NCI-H187 (cell line): ENCODE data around the gene PRSS56.

Experiments used
- DNase-seq, 2 experiments: peaks; one replicate each; lab custom pipeline; 2025; lab: John Stamatoyannopoulos, UW

The PRSS56 gene

GRCh38 chr2:232502511-232502910 is 17.7 kb upstream of the PRSS56 start:
- DNase-seq, result no peak

- DNase-seq, result no peak
Measured at GRCh38 chr2:232502911-232503808, 17.0 kb upstream of the PRSS56 start.

GRCh38 chr2:232503809-232504323 is 16.3 kb upstream of the PRSS56 start:
- DNase-seq, result no peak

GRCh38 chr2:232504438-232504837 is 15.8 kb upstream of the PRSS56 start:
- DNase-seq, result no peak

- DNase-seq, result no peak
Measured at GRCh38 chr2:232505856-232506255, 14.3 kb upstream of the PRSS56 start.

- DNase-seq, result no peak
Measured at GRCh38 chr2:232506709-232507108, 13.5 kb upstream of the PRSS56 start.

- no peak for DNase-seq
Measured at GRCh38 chr2:232508251-232508650, 11.9 kb upstream of the PRSS56 start.

- no peak for DNase-seq
Measured at GRCh38 chr2:232511336-232511890, 8.8 kb upstream of the PRSS56 start.

GRCh38 chr2:232512602-232513001 is 7.6 kb upstream of the PRSS56 start:
- no peak for DNase-seq

GRCh38 chr2:232513353-232513752 is 6.8 kb upstream of the PRSS56 start:
- no peak for DNase-seq

GRCh38 chr2:232515639-232516038 is 4.5 kb upstream of the PRSS56 start:
- DNase-seq, result no peak

- no peak for DNase-seq
Measured at GRCh38 chr2:232516551-232516950, 3.6 kb upstream of the PRSS56 start.

GRCh38 chr2:232518844-232519243 is 1.3 kb upstream of the PRSS56 start:
- no peak for DNase-seq

GRCh38 chr2:232520489-232520888 is 301 bp downstream of the PRSS56 start:
- DNase-seq, result no peak

GRCh38 chr2:232521098-232521497 is 910 bp downstream of the PRSS56 start:
- no peak for DNase-seq

- DNase-seq, result no peak
Measured at GRCh38 chr2:232521959-232522622, 1.9 kb downstream of the PRSS56 start.

- no peak for DNase-seq
Measured at GRCh38 chr2:232522623-232523401, 2.6 kb downstream of the PRSS56 start.

- DNase-seq, result no peak
Measured at GRCh38 chr2:232523402-232523681, 3.2 kb downstream of the PRSS56 start.

GRCh38 chr2:232523682-232524597 is 3.8 kb downstream of the PRSS56 start:
- no peak for DNase-seq

GRCh38 chr2:232524771-232525170 is 4.6 kb downstream of the PRSS56 start:
- no peak for DNase-seq

- no peak for DNase-seq
Measured at GRCh38 chr2:232525199-232525598, 5.0 kb downstream of the PRSS56 start.
